ENCODE data around the gene MAMDC4. TPM values are rescaled to one million over a fixed set of nuclear protein-coding genes. Genes with fewer than 3 reads are reported as not detected.
A peak's percentile ranks its signal among the peaks of the same experiment; 100 is the strongest.

The MAMDC4 gene
- total RNA-seq, 2 donors from 2014 or later, result 6.5 to 25.7 TPM

DNA sequence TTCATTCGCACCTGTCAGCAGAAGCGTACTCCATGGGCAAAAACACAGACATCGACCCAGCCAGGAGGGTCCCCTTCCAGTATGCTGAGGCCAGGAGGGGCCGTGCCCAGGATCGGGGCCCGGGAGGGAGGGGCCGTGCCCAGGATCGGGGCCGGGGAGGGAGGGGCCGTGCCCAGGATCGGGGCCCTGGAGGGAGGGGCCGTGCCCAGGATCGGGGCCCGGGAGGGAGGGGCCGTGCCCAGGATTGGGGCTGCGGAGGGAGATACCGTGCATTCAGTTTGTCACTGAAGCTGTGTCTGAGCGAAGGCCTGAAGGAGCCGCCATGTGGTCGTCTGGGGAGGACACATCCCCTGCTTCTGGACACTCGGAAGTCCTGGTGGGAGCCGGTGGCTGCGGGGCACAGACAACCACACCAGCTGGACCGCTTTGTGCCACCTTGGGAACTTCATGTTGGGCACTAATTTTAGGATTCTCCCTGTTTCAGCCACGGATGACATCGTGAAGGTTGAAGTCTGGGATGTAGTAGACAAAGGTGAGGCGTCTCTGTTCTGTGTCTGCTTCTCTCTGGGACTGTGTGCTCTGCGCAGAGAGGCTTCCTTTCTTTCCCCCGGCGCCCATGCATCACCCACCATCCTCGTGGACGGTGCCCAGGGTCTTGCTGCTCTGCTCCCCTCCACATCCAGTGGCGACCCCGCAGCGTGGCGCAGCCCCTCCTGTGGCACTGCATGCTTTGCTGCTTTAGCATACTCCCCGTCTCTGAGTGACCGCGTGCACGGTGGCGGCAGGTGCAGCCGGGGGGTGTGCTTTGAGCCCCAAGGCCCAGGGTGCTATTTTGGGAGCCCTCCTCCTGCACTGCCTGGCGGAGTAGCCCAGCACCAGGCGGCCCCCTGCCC, 26.6 kb upstream of the MAMDC4 start:
- WGBS, 2 donors, result 93 to 95% methylated on average over 27 to 42 of the region's 44 CpGs
- DNase-seq, result peak in 1 of 4 donors; percentile 11
- no peak overlapping the region for H3K4me3 ChIP-seq
- peaks cover 26% of the 10 kb centered on the region for H3K4me1 ChIP-seq
- ATAC-seq, result no peak
- no peak for TF ChIP-seq POLR2A (IDR thresholded peaks at IDR 0.05)
- TF ChIP-seq, protein P1, sequence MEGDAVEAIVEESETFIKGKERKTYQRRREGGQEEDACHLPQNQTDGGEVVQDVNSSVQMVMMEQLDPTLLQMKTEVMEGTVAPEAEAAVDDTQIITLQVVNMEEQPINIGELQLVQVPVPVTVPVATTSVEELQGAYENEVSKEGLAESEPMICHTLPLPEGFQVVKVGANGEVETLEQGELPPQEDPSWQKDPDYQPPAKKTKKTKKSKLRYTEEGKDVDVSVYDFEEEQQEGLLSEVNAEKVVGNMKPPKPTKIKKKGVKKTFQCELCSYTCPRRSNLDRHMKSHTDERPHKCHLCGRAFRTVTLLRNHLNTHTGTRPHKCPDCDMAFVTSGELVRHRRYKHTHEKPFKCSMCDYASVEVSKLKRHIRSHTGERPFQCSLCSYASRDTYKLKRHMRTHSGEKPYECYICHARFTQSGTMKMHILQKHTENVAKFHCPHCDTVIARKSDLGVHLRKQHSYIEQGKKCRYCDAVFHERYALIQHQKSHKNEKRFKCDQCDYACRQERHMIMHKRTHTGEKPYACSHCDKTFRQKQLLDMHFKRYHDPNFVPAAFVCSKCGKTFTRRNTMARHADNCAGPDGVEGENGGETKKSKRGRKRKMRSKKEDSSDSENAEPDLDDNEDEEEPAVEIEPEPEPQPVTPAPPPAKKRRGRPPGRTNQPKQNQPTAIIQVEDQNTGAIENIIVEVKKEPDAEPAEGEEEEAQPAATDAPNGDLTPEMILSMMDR (IDR thresholded peaks at IDR 0.05), result no peak
- intact Hi-C loops (cut with DNase I), result no loop called here
- peaks cover 0 to 13% of the 10 kb centered on the region in 2 donors for H3K36me3 ChIP-seq (replicated peaks in 1 of 2; ENCODE audit: insufficient read depth in 1 of 2, low read depth in 2 of 2)
- H3K27ac ChIP-seq, result no peak overlapping the region
- H3K27me3 ChIP-seq, result no peaks in the 10 kb centered on the region
- no peaks in the 10 kb centered on the region for H3K9me3 ChIP-seq

DNA sequence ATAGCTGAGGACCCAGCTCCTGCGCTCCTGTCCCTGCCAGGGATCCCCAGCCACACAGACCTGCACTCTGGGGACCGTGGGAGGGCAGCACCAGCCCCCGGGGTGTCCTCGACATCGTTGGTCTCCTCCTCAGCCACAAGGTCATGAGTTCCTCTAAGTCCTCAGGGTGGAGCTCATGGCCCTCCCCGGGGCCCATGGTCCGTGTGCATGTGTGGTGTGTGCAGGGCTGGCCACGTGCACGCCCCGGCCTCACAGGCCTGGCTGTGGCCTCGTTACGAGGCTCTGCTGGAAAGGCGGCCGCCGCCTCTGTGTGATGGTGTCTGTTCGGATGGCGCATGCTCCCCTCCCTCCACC, 26.0 kb upstream of the MAMDC4 start:
- 95% methylated on average over 17 of the region's 17 CpGs; no CpG with 5 or more reads in 1 of the 2 donors for WGBS, 2 donors
- intact Hi-C loops (cut with DNase I), result no loop called here
- no peak for DNase-seq

DNA sequence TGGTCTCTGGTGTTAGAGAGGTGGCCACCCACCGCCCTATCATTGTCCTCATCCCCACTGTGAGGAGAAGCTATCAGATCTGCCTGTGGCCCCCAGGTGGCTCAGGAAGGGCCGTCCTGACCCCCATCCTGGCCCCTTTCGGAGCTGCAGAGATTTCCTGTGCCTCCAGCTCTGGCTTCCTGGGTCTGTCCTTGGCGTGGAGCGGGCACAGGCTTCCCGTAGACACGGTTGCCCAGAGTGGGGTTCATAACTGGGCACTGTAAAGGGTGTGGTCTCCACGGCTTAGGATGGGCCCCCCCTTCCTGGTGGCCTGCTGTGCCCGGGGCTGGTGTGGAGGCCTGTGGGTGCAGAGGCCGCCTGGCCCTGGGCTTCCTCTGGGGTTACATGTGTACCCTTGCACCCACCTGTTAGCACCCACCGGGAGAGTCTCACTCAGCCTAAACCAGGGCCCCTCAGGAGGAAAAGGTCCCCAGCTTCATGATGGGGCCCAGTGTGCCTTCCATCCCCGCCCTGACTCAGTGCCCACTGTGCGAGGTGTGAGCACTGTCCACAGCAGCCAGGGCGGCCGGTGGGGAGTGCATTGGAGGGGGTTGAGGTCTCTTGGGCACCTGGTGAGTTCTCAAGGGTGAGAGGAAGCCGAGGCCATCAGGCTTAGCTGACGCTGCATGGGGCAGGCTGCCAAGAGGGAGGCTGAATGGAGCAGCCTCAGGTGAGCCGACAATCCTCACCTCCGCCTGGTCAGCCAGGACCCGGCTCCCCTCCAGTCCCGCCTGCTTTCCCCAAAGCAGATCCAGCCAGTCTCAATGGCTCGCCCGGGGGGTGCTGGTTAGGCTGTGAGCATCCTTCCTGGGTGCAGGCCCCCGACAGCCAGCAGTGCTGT, 25.2 kb upstream of the MAMDC4 start:
- intact Hi-C loops (cut with DNase I), result no loop called here
- no peaks in the 10 kb centered on the region for H3K27me3 ChIP-seq
- DNase-seq (peak; percentile 90 to 98 (median 96)), ATAC-seq (peak; percentile 93)
- H3K36me3 ChIP-seq (replicated peaks in 1 of 2; ENCODE audit: insufficient read depth in 1 of 2, low read depth in 2 of 2), result peaks cover 0 to 17% of the 10 kb centered on the region in 2 donors
- H3K9me3 ChIP-seq, result no peaks in the 10 kb centered on the region
- WGBS, 2 donors, result 44 to 52% methylated on average over 4 to 24 of the region's 24 CpGs
- H3K4me3 ChIP-seq, result no peak overlapping the region
- H3K27ac ChIP-seq, result peak overlapping the region; percentile 64 to 75 (median 73)
- H3K4me1 ChIP-seq, result peaks cover 26% of the 10 kb centered on the region
- TF ChIP-seq, protein P1 (IDR thresholded peaks at IDR 0.05), result peak in 1 of 7 experiments; percentile 15
- no peak for TF ChIP-seq POLR2A (IDR thresholded peaks at IDR 0.05)

More for the DNA sequence above, 26.0 kb upstream of the MAMDC4 start:
- Histone ChIP-seq H3K4me1 (peaks cover 26% of the 10 kb centered on the region), H3K27me3 (no peaks in the 10 kb centered on the region), H3K4me3 (no peak overlapping the region), H3K36me3 (replicated peaks in 1 of 2; ENCODE audit: insufficient read depth in 1 of 2, low read depth in 2 of 2) (peaks cover 0 to 17% of the 10 kb centered on the region in 2 donors), H3K9me3 (no peaks in the 10 kb centered on the region), H3K27ac (peak overlapping the region in 3 of 4 donors; percentile 64 to 75 (median 71))
- no peak for ATAC-seq
- no peak for TF ChIP-seq POLR2A (IDR thresholded peaks at IDR 0.05)
- TF ChIP-seq, protein P1 (IDR thresholded peaks at IDR 0.05), result no peak

DNA sequence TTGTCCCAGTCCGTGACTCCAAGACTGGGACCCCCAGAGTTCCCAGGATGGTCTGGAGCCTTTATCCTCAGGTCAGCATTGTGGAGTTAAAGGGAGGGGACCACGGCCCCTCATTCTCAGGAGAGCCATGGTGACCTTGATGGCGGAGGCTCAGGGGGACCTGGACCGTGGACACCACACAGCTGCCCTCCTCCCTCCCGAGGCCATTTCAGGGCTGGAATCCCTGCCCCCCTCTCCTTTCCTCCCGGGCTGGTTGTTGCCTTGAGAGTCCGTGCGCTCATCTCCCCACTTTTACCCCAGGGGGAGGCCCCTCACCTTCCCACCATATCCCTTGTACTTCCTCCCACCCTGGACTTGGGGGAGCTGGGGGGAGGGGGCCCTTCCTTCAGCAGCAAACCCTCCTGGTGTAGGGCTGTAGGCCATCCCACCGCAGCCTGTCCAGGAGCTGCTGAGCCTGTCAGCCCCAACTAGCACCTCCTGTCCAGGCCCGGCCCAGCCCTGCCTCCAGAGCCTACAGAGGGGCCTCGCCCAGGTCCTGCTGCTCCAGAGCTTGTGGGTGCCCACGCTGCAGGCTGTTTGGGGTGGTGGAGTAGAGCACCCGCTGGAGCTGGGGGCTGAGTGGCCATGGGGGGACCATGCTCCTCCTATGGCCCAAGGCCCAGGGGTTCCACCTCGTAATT, 24.2 kb upstream of the MAMDC4 start:
- ATAC-seq (no peak), DNase-seq (peak in 2 of 4 donors; percentile 11 to 15)
- 61 to 65% methylated on average over 9 to 14 of the region's 14 CpGs for WGBS, 2 donors
- intact Hi-C loops (cut with DNase I), result no loop called here
- peaks cover 26% of the 10 kb centered on the region for H3K4me1 ChIP-seq
- H3K27me3 ChIP-seq, result no peaks in the 10 kb centered on the region
- no peak overlapping the region for H3K4me3 ChIP-seq
- TF ChIP-seq, protein P1 (IDR thresholded peaks at IDR 0.05), result no peak
- TF ChIP-seq POLR2A (IDR thresholded peaks at IDR 0.05), result no peak
- no peaks in the 10 kb centered on the region for H3K9me3 ChIP-seq
- H3K27ac ChIP-seq, result peak overlapping the region; percentile 64 to 75 (median 73)
- peaks cover 0 to 20% of the 10 kb centered on the region in 2 donors for H3K36me3 ChIP-seq (replicated peaks in 1 of 2; ENCODE audit: insufficient read depth in 1 of 2, low read depth in 2 of 2)

Data from body of pancreas (tissue), 4 donors.